NCI-H510A (cell line): ENCODE measurements around the gene CHADL.
"Not testable (repeated sequence)": the region's sequence is repeated elsewhere in the genome, so short reads cannot be mapped to it uniquely, and the experiment has no call there.

ENCODE experiments used
- DNase-seq: peaks from one replicate; lab custom pipeline; 2025; lab: John Stamatoyannopoulos, UW

CHADL gene

GRCh38 chr22:41181349-41182241 lies 59.1 kb downstream of the CHADL start:
- DNase-seq: no peak

GRCh38 chr22:41180926-41181325 lies 59.8 kb downstream of the CHADL start:
- no peak for DNase-seq

DNA sequence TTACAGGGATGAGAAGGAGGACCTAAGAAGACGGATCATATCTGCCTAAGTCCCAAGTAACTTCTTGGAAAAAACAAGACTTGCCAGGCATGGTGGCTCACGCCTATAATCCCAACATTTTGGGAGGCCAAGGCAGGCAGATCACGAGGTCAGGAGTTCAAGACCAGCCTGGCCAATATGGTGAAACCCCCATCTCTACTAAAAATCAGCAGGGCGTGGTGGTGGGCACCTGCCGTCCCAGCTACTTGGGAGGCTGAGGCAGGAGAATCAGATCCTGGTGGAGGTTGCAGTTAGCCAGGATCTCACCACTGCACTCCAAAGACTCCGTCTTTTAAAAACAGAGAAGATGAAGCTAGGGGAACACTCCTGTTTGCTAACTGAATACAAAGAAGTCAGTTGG lies 60.4 kb downstream of the CHADL start:
- DNase-seq: not testable (repeated sequence)
